Subcutaneous abdominal adipose tissue (tissue), 5 donors: Measurements from ENCODE around the gene GRIK4.

Source experiments
- H3K27ac ChIP-seq: one replicate; pipeline ENCODE4 v1.7.0; 2013; ENCODE audit warnings: low read depth, mild to moderate bottlenecking, inconsistent platforms, low read length, moderate library complexity
- H3K27me3 ChIP-seq, 5 donors: one replicate each; pipeline ENCODE4 v1.7.0; 2013; ENCODE audit warnings: low read length in 5 of 5, inconsistent platforms in 1 of 5; ENCODE audit not compliant: control insufficient read depth in 5 of 5, insufficient read depth in 4 of 5
- H3K36me3 ChIP-seq, 5 donors: one replicate each; pipeline ENCODE4 v1.7.0; 2013; ENCODE audit warnings: low read length in 5 of 5; ENCODE audit not compliant: control insufficient read depth in 5 of 5, insufficient read depth in 5 of 5
- H3K4me1 ChIP-seq, 5 donors: one replicate each; pipeline ENCODE4 v1.7.0; 2013; ENCODE audit warnings: low read length in 5 of 5, mild to moderate bottlenecking in 3 of 5, moderate library complexity in 1 of 5; ENCODE audit not compliant: control insufficient read depth in 5 of 5, insufficient read depth in 5 of 5
- H3K4me3 ChIP-seq, 5 donors: one replicate each; pipeline ENCODE4 v1.7.0; 2013; ENCODE audit warnings: low read length in 5 of 5, low read depth in 1 of 5
- H3K9ac ChIP-seq, 5 donors: one replicate each; pipeline ENCODE4 v1.7.0; 2013; ENCODE audit warnings: low read length in 5 of 5, mild to moderate bottlenecking in 4 of 5, moderate library complexity in 3 of 5
- H3K9me3 ChIP-seq, 5 donors: one replicate each; pipeline ENCODE4 v1.7.0; 2013; ENCODE audit warnings: low read length in 5 of 5; ENCODE audit not compliant: control insufficient read depth in 5 of 5
- donor health status: healthy.
- donor health status: healthy.
- donor health status: healthy.
- donor health status: healthy.
- donor health status: healthy.

The GRIK4 gene

GRCh38 chr11:120547316-120547715 lies 35.8 kb downstream of the GRIK4 start:
- H3K27ac ChIP-seq: no peak overlapping the region
- no peak overlapping the region for H3K9ac ChIP-seq
- H3K4me3 ChIP-seq: no peak overlapping the region
- H3K4me1 ChIP-seq: peaks cover 6 to 20% (median 11%) of the 10 kb centered on the region in 5 donors
- H3K27me3 ChIP-seq: peaks cover 0 to 5% (median 2%) of the 10 kb centered on the region in 5 donors
- peaks cover 0 to under 1% (median 0%) of the 10 kb centered on the region in 5 donors for H3K9me3 ChIP-seq
- no peaks in the 10 kb centered on the region for H3K36me3 ChIP-seq

GRCh38 chr11:120547811-120548681 lies 36.5 kb downstream of the GRIK4 start:
- H3K27ac ChIP-seq: no peak overlapping the region
- no peaks in the 10 kb centered on the region for H3K36me3 ChIP-seq
- no peak overlapping the region for H3K4me3 ChIP-seq
- peaks cover 6 to 20% (median 11%) of the 10 kb centered on the region in 5 donors for H3K4me1 ChIP-seq
- peaks cover 0 to 7% (median 3%) of the 10 kb centered on the region in 5 donors for H3K27me3 ChIP-seq
- no peak overlapping the region for H3K9ac ChIP-seq
- H3K9me3 ChIP-seq: no peaks in the 10 kb centered on the region

DNA sequence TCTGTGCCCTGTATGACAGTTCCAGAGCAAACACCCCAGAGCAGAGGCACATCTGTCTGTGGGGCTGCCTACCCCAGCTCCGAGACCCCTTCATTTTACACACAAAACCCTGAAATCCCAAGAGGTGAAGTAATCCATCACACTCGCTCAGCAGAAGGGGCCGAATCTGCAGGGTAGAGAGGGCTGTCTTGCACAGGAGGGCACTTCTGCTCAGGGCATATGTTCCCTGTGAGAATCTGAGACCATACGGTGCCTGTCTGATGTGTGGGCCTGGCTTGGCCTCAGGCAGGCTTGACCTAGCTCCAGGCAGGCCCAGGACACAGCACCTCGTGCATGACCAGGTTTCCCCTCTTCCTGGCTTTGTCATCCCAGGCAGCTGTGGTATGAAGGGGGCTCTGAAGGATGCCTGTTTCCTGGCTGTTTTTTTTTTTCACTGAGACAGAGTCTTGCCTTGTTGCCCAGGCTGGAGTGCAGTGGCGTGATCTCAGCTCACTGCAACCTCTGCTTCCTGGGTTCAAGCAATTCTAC lies 37.2 kb downstream of the GRIK4 start:
- H3K36me3 ChIP-seq: no peaks in the 10 kb centered on the region
- H3K27ac ChIP-seq: no peak overlapping the region
- H3K9ac ChIP-seq: no peak overlapping the region
- no peak overlapping the region for H3K4me3 ChIP-seq
- H3K9me3 ChIP-seq: no peaks in the 10 kb centered on the region
- peaks cover 6 to 20% (median 11%) of the 10 kb centered on the region in 5 donors for H3K4me1 ChIP-seq
- peaks cover 0 to 7% (median 5%) of the 10 kb centered on the region in 5 donors for H3K27me3 ChIP-seq

- Histone ChIP-seq H3K4me3 (no peak overlapping the region), H3K9ac (no peak overlapping the region), H3K27me3 (peaks cover 0 to 7% (median 5%) of the 10 kb centered on the region in 5 donors), H3K9me3 (no peaks in the 10 kb centered on the region), H3K27ac (no peak overlapping the region), H3K36me3 (no peaks in the 10 kb centered on the region), H3K4me1 (peaks cover 6 to 20% (median 11%) of the 10 kb centered on the region in 5 donors)
Observed at GRCh38 chr11:120549346-120549745, 37.8 kb downstream of the GRIK4 start.

- Histone ChIP-seq H3K9me3 (no peaks in the 10 kb centered on the region), H3K27ac (no peak overlapping the region), H3K27me3 (peaks cover 3 to 8% (median 5%) of the 10 kb centered on the region in 5 donors), H3K4me3 (no peak overlapping the region), H3K4me1 (peaks cover 6 to 20% (median 11%) of the 10 kb centered on the region in 5 donors), H3K9ac (no peak overlapping the region), H3K36me3 (no peaks in the 10 kb centered on the region)
Observed at GRCh38 chr11:120550007-120550406, 38.5 kb downstream of the GRIK4 start.

GRCh38 chr11:120551191-120551590 lies 39.6 kb downstream of the GRIK4 start:
- Histone ChIP-seq H3K9me3 (no peaks in the 10 kb centered on the region), H3K36me3 (no peaks in the 10 kb centered on the region), H3K4me3 (no peak overlapping the region)

GRCh38 chr11:120554766-120555432 lies 43.4 kb downstream of the GRIK4 start:
- Histone ChIP-seq H3K9me3 (no peaks in the 10 kb centered on the region), H3K4me3 (no peak overlapping the region), H3K36me3 (no peaks in the 10 kb centered on the region), H3K9ac (no peak overlapping the region), H3K4me1 (no peaks in the 10 kb centered on the region), H3K27ac (no peak overlapping the region), H3K27me3 (peaks cover 5 to 18% (median 8%) of the 10 kb centered on the region in 5 donors)

More at GRCh38 chr11:120551191-120551590, 39.6 kb downstream of the GRIK4 start:
- Histone ChIP-seq H3K9ac (no peak overlapping the region), H3K27ac (no peak overlapping the region), H3K27me3 (peaks cover 5 to 11% (median 5%) of the 10 kb centered on the region in 5 donors), H3K4me1 (peaks cover 6 to 20% (median 11%) of the 10 kb centered on the region in 5 donors)

DNA sequence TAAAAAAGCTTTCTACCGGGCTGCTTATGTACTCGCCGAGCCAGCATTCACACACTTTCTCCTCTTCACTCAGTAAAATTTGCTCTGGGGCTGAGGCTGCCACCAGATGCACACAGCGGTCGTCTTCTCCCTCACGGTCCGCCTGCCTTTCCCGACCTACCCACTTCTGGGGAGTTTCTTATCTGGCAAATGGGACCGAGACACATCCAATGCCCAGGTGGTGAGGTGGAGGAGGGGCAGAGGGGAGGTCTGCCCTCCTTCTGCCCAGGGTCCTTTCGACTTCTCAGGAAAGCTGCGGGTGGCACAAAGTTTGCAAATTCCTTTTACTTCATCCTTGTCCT lies 43.9 kb downstream of the GRIK4 start:
- Histone ChIP-seq H3K9ac (no peak overlapping the region), H3K36me3 (no peaks in the 10 kb centered on the region), H3K9me3 (no peaks in the 10 kb centered on the region), H3K4me1 (no peaks in the 10 kb centered on the region), H3K27ac (no peak overlapping the region), H3K27me3 (peaks cover 5 to 18% (median 7%) of the 10 kb centered on the region in 5 donors), H3K4me3 (no peak overlapping the region)

GRCh38 chr11:120556797-120557196 lies 45.2 kb downstream of the GRIK4 start:
- Histone ChIP-seq H3K27ac (no peak overlapping the region), H3K36me3 (no peaks in the 10 kb centered on the region), H3K9me3 (no peaks in the 10 kb centered on the region), H3K27me3 (peaks cover 5 to 18% (median 6%) of the 10 kb centered on the region in 5 donors), H3K4me1 (no peaks in the 10 kb centered on the region), H3K9ac (no peak overlapping the region), H3K4me3 (no peak overlapping the region)
